NCI-H748 treated with DMSO at 0.1 percent for 48 hours (cell line): ENCODE data around the gene AGRN.

ENCODE experiments used
- DNase-seq: peaks from one replicate; lab custom pipeline; 2025; lab: John Stamatoyannopoulos, UW

AGRN gene

DNA sequence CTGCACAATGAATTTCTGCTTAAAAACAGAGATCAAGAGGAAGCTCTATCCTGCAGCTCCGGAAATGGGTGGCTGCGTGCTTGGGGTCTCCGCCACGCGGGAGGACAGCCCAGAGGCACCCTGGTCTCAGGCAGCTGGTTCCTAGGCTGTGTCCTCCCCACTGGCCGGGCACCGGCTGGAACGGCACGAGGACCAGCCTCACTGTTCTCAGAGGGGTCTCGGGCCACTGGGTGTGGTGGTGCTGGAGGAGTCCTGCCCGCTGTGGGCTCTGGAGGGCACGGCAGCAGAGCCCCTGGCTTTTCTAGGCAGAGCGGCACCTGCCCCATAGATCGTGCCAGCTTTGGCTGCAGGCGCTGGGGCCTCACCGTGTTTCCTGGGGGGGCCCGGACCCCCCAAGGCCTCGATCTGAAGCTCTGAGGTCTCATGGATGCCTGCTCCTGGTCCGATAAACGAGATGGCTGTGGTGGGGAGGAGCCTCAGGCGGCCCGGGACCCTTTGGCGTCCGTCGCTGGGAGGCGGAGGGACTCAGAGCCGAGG is 62.4 kb downstream of the AGRN start:
- no peak for DNase-seq

- no peak for DNase-seq
Measured at GRCh38 chr1:1082776-1083415, 63.0 kb downstream of the AGRN start.

GRCh38 chr1:1083416-1084371 is 63.8 kb downstream of the AGRN start:
- DNase-seq: no peak

DNA sequence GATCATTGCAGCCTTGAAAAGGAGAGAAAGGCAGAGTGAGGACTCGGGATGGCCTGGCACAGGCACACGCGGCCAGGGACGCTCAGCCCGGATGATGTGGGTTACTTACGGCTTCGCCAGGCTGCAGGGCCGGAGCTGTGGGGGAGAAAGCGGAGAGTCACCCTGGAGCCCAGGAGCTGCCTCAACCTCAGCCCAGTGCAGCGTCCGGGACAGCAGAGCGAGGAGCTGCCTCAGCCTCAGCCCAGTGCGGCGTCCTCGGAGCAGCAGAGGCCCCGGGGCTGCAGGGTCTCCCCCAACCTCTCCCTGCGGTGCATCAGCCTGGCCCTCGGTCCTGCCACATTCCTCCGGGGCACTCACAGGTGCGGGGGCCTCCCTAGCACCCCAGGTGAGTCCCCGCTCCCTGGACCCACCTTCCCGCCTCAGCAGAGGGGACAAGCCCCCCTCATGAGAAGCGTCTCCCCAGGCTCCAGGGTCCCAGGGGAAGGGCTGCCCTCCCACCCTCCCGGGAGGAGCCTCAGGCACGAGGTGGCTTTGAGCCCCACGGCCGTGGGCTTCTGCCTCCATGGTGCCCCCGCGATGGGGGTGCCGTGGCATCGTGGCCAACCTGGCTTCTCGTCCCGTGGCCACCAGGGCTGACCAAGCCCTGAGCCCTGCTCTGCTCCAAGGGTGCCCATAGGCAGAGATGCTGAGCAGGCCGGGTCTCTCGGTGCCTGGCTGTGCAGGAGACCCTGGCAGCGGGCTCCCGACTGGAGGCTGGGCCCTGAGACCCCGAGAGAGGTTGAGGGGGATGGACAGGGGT is 64.7 kb downstream of the AGRN start:
- DNase-seq: no peak

- DNase-seq: no peak
Measured at GRCh38 chr1:1085171-1085841, 65.4 kb downstream of the AGRN start.

GRCh38 chr1:1085911-1086841 is 66.3 kb downstream of the AGRN start:
- DNase-seq: no peak

- no peak for DNase-seq
Measured at GRCh38 chr1:1086911-1087341, 67.0 kb downstream of the AGRN start.

DNA sequence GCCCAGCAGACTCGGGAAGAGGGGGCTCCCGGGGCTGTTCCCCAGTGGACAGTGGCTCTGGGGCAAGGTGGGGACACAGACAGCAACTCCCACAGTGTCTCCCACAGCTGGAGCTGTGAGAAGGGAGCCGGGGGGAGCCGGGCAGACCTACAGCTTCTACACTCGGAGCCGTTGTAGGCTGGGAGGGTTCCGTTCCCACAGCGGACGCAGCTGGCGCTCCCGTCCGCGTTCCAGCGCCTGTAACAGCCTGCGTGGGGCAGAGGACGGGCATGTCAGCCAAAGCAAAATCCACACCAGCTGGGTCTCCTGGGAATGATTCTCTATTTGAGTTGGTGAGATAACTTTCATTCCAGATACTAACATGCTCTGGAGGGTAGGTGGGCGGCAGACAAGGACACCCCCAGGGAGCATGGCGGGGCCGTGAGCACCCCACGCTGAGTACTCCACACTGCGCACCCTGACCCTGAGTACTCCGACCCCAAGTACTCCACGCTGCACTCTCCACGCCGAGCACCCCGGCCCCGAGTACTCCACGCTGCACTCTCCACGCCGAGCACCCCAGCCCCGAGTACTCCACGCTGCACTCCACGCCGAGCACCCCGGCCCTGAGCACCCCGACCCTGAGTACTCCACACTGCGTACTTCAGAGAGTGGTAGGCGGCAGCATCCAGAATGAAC is 67.6 kb downstream of the AGRN start:
- DNase-seq: no peak

DNA sequence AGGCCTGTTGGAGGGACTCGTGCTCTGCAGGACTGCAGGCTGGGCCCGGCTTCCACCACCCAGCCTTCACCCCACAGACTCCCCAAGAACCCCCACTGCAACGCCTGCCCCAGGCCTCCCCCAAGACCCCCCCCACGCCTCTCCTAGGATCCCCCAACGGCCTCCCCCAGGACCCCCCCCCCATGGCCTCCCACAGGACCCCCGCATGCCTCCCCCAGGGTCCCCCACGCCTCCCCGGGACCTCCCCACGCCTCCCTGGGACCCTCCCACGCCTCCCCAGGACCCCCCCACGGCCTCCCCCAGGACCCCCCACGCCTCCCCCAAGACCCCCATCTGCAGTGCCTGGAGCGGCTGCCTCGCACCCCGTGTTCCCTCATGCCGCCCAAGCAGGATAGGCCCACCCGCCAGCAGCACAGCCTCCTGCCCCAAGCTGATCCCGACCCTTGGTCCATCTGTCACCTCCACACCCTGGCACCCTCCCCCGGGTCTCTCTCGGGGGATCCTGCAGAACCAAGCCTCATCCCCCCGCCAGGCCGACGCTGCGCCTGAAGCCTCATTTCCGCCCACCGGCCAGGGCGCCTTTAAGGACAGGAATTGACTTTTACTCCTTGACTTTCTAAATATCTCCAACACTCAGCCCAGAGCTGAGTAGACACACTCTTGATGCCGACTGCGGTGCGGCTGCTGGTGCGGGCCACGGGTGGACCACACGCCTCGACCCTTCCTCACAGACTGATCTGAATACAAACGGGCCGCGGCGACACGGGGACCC is 68.3 kb downstream of the AGRN start:
- DNase-seq: no peak

- DNase-seq: no peak
Measured at GRCh38 chr1:1088801-1089680, 69.1 kb downstream of the AGRN start.

- DNase-seq: no peak
Measured at GRCh38 chr1:1089731-1090423, 70.0 kb downstream of the AGRN start.

- no peak for DNase-seq
Measured at GRCh38 chr1:1090424-1091343, 70.8 kb downstream of the AGRN start.

- DNase-seq: no peak
Measured at GRCh38 chr1:1091344-1092148, 71.6 kb downstream of the AGRN start.

- DNase-seq: no peak
Measured at GRCh38 chr1:1092149-1092855, 72.4 kb downstream of the AGRN start.
